Suprapubic skin (tissue), 4 donors: ENCODE data around the gene RAD50. TPM values are rescaled to one million over a fixed set of nuclear protein-coding genes. Genes with fewer than 3 reads are reported as not detected.
A peak's percentile ranks its signal among the peaks of the same experiment; 100 is the strongest.

Experiments used
- DNase-seq, 2 donors: peaks; one replicate each; pipeline ENCODE4 v3.0.0-alpha.2; 2019; ENCODE audit warnings: low spot score in 2 of 2
- H3K27ac ChIP-seq: fragments of 200-600 bp; sonication (generic); one replicate; pipeline ENCODE4 v1.5.1; 2019
- H3K27me3 ChIP-seq: fragments of 200-600 bp; sonication (generic); one replicate; pipeline ENCODE4 v1.5.1; 2019
- H3K36me3 ChIP-seq: fragments of 200-600 bp; sonication (generic); one replicate; pipeline ENCODE4 v1.5.1; 2019
- H3K4me1 ChIP-seq: fragments of 200-600 bp; sonication (generic); one replicate; pipeline ENCODE4 v1.5.1; 2019
- H3K4me3 ChIP-seq: fragments of 200-600 bp; sonication (generic); one replicate; pipeline ENCODE4 v1.5.1; 2019; ENCODE audit warnings: mild to moderate bottlenecking
- H3K9me3 ChIP-seq: fragments of 200-600 bp; sonication (generic); one replicate; pipeline ENCODE4 v1.5.1; 2019
- EP300 ChIP-seq: sonication (generic); formaldehyde crosslinking; IDR thresholded peaks from one replicate; pipeline ENCODE4 v1.6.1; 2017; ENCODE audit warnings: antibody characterized with exemption
- POLR2A ChIP-seq, 2 donors: fragments of 450-650 bp; IDR thresholded peaks; one replicate each; pipeline ENCODE4 v1.6.1; 2017; ENCODE audit warnings: antibody characterized with exemption in 2 of 2, mild to moderate bottlenecking in 2 of 2, moderate library complexity in 2 of 2
- POLR2AphosphoS5 ChIP-seq, 3 donors: sonication (generic); formaldehyde crosslinking; IDR thresholded peaks; one replicate each; pipeline ENCODE4 v1.6.1; 2017; ENCODE audit warnings: antibody characterized with exemption in 3 of 3
- WGBS: methylation state at CpG from one replicate; pipeline ENCODE4 v1.1.5; 2018; 5-methylcytosine and 5-hydroxymethylcytosine counted together
- total RNA-seq, 4 donors: library from RNA; depleted of rRNA; stranded (reverse); fragments of >200 nt; gene quantifications; one replicate each; pipeline ENCODE4 v1.1.0, GENCODE V29; 2016
- TF ChIP-seq, protein P1 (sequence below), 2 donors: fragments of 200-600 bp in 1 of 2; fragments of 450-650 bp in 1 of 2; sonication (generic) in 1 of 2; IDR thresholded peaks; one replicate each; pipeline ENCODE4 v1.5.1; 2016 to 2019; ENCODE audit warnings: antibody characterized with exemption in 2 of 2, mild to moderate bottlenecking in 1 of 2, moderate library complexity in 1 of 2

The RAD50 gene
- total RNA-seq, 4 donors from 2014 or later: 17.3 to 53.4 (median 32.5) TPM

DNA sequence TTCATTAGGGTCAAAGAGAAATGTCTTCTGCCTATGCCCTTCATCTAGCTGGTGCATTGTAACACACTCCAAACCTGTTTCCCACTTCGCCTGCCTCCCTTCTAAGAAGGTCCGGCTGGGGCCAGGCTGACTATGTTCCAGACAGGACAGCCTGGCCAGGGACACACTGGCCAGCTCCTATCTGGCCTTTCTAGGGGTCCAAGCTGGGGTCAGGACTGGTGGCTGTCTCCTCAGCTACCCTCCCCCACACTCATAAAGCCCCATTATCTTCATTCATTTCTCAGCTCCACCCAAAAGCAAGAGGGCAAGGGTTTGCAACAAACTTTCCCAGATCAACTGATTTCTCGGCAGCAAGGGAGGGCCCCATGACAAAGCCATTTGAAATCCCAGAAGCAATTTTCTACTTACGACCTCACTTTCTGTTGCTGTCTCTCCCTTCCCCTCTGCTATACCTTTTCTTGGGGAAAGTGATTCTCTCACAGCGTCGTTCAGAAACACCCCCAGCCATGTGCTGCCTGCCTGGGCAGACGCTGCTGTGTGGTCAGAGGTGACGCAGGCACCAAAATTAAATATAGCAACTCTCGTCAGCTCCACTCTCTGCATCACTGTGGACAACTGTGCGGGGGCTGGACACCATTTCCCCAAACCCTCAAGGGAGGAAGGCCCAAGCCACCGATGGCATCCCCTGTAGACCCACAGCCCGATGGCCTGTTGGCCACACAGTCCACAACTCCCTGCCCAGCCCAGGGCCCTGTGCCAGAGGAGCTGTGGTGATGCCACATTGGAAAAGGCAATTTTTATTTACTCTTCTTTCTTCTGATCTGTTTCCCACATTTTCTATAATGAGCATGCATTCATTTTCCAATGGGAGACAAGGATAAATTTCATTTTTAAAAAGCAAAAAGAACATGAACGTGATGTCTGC is 107.3 kb downstream of the RAD50 start:
- WGBS: 81% methylated on average over 13 of the region's 13 CpGs
- Histone ChIP-seq H3K9me3 (no peaks in the 10 kb centered on the region), H3K4me3 (no peak overlapping the region), H3K27me3 (no peaks in the 10 kb centered on the region), H3K4me1 (no peaks in the 10 kb centered on the region), H3K36me3 (no peaks in the 10 kb centered on the region), H3K27ac (no peak overlapping the region)
- TF ChIP-seq, protein P1, sequence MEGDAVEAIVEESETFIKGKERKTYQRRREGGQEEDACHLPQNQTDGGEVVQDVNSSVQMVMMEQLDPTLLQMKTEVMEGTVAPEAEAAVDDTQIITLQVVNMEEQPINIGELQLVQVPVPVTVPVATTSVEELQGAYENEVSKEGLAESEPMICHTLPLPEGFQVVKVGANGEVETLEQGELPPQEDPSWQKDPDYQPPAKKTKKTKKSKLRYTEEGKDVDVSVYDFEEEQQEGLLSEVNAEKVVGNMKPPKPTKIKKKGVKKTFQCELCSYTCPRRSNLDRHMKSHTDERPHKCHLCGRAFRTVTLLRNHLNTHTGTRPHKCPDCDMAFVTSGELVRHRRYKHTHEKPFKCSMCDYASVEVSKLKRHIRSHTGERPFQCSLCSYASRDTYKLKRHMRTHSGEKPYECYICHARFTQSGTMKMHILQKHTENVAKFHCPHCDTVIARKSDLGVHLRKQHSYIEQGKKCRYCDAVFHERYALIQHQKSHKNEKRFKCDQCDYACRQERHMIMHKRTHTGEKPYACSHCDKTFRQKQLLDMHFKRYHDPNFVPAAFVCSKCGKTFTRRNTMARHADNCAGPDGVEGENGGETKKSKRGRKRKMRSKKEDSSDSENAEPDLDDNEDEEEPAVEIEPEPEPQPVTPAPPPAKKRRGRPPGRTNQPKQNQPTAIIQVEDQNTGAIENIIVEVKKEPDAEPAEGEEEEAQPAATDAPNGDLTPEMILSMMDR (IDR thresholded peaks at IDR 0.05): no peak
- TF ChIP-seq POLR2AphosphoS5 (IDR thresholded peaks at IDR 0.05) (no peak), EP300 (no peak), POLR2A (IDR thresholded peaks at IDR 0.05) (no peak)
- peak in 1 of 2 donors; percentile 49 for DNase-seq

DNA sequence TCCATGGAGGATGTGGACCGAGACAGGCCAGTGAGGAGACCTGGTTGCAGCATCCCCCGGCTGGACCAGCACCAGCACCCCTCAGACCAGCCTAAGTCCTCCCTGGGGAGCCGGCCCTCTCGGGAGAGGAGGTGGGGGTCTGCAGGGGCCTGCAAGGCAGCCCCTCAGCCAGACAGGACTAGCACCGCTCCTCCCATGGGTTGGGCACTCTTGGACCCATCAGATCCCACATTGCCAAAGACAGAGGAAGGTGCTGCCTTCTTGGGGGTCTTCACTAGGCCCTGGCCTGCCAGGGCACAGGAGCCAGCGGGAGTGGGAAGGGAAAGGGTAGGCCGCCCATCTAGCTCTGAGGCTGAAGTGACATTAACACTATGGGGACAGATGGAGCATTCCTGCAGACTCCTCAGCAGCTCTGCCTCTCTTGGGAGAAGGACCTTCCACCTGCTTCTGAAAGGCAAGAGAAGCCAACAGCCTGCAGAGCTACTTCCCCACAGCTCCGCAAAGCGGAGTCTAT is 108.0 kb downstream of the RAD50 start:
- H3K27ac ChIP-seq: no peak overlapping the region
- H3K9me3 ChIP-seq: no peaks in the 10 kb centered on the region
- H3K4me3 ChIP-seq: no peak overlapping the region
- H3K36me3 ChIP-seq: no peaks in the 10 kb centered on the region
- H3K27me3 ChIP-seq: no peaks in the 10 kb centered on the region
- no peaks in the 10 kb centered on the region for H3K4me1 ChIP-seq
- 98% methylated on average over 6 of the region's 9 CpGs for whole genome bisulfite sequencing
- TF ChIP-seq EP300 (no peak), POLR2AphosphoS5 (IDR thresholded peaks at IDR 0.05) (no peak), POLR2A (IDR thresholded peaks at IDR 0.05) (no peak)
- TF ChIP-seq, protein P1 (IDR thresholded peaks at IDR 0.05): no peak
- no peak for DNase-seq

DNA sequence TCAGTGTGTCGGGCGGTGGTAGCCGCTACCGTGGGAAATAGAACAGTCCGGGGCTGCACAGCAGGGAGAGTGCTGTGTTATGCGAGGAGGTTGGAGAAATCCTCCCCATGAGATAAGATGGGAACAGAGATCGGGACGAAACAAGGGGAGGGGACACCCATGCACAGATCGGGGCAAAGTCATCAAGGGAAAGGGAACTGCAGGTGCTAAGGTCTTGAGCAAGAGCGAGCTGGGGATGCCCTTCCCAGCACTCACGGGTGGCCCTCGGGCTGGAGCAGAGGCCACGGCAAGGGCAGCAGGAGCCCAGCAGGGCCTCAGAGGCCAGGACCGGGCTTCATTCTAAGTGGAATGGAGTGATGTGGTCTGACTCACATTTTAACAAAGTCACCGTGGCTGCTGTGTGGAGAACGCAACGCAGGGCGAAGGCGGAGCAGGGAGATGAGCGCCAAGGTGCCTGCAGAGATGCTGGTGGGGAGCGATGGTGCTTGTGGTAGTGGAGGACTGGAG is 108.8 kb downstream of the RAD50 start:
- H3K27ac ChIP-seq: no peak overlapping the region
- no peak for DNase-seq
- H3K27me3 ChIP-seq: no peaks in the 10 kb centered on the region
- H3K4me3 ChIP-seq: no peak overlapping the region
- WGBS: 92% methylated on average over 21 of the region's 21 CpGs
- no peaks in the 10 kb centered on the region for H3K36me3 ChIP-seq
- no peaks in the 10 kb centered on the region for H3K9me3 ChIP-seq
- no peaks in the 10 kb centered on the region for H3K4me1 ChIP-seq
- TF ChIP-seq EP300 (no peak), POLR2A (IDR thresholded peaks at IDR 0.05) (no peak), POLR2AphosphoS5 (IDR thresholded peaks at IDR 0.05) (no peak)
- TF ChIP-seq, protein P1 (IDR thresholded peaks at IDR 0.05): no peak

DNA sequence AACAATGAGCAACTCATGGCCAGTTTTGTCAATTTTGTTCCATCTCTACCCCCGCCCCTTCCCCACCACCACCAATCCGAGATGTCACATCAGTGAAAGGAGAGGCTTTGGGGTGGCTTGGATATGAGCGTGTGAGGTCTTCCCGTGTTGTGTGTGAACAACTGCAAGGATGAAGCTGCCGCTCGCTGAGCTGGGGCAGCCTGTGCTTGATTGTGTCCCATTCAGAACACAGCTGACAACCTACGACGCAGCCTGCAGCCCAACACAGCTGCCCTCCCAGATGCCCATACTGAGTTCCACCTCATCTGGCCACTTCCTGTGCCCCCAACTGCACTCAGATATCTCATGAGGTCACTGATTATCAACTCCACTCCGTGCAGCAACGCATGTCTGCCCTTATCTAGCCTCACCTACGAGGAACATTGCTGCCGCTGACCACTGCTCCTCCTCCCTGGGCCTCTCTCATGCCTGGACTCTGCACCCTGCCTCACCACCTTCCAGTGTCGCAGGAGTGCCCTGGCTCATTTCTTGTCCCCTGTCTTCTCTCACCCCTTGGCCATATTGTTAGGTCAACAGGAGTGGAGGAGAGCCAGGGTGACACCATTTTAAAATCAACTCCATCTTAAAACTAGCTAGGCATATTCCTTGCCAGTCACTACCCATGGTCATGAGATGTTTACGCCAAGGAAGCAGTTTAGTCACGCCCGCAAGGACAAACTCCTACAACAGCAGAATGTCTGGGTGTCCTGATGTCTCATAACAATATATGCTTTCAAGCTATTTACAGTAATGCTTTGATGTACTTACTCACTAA is 109.7 kb downstream of the RAD50 start:
- H3K27ac ChIP-seq: no peak overlapping the region
- 90% methylated on average over 16 of the region's 16 CpGs for WGBS
- no peak for DNase-seq
- H3K4me1 ChIP-seq: no peaks in the 10 kb centered on the region
- no peaks in the 10 kb centered on the region for H3K9me3 ChIP-seq
- H3K27me3 ChIP-seq: no peaks in the 10 kb centered on the region
- H3K4me3 ChIP-seq: no peak overlapping the region
- no peak for TF ChIP-seq EP300
- no peak for TF ChIP-seq POLR2A (IDR thresholded peaks at IDR 0.05)
- no peak for TF ChIP-seq POLR2AphosphoS5 (IDR thresholded peaks at IDR 0.05)
- TF ChIP-seq, protein P1 (IDR thresholded peaks at IDR 0.05): no peak
- H3K36me3 ChIP-seq: no peaks in the 10 kb centered on the region
